Chondrocyte (in vitro differentiated cells): ENCODE measurements around the gene NRTN. TPM values are rescaled to one million over a fixed set of nuclear protein-coding genes. Genes with fewer than 3 reads are reported as not detected.
"Not testable (repeated sequence)": the region's sequence is repeated elsewhere in the genome, so short reads cannot be mapped to it uniquely, and the experiment has no call there.

ENCODE experiments used
- DNase-seq: peaks from one replicate; pipeline ENCODE4 v3.0.0; 2021; ENCODE audit warnings: mixed read lengths, low spot score
- H3K27ac Mint-ChIP-seq: one replicate; pipeline ENCODE4 v1.8.0; 2021; ENCODE audit warnings: mild to moderate bottlenecking, moderate library complexity, mixed read lengths; ENCODE audit not compliant: unreplicated experiment
- H3K27me3 Mint-ChIP-seq: 2 replicates; pipeline ENCODE4 v1.8.0; 2021; ENCODE audit warnings: low read depth, mixed read lengths
- H3K36me3 Mint-ChIP-seq: 2 replicates; pipeline ENCODE4 v1.8.0; 2021; ENCODE audit warnings: low read depth, mixed read lengths
- H3K4me1 Mint-ChIP-seq: 2 replicates; pipeline ENCODE4 v1.8.0; 2021; ENCODE audit warnings: low read depth, mild to moderate bottlenecking, mixed read lengths
- H3K4me3 Mint-ChIP-seq: one replicate; pipeline ENCODE4 v1.8.0; 2021; ENCODE audit warnings: mild to moderate bottlenecking, moderate library complexity, mixed read lengths; ENCODE audit not compliant: unreplicated experiment
- H3K9me3 Mint-ChIP-seq: 2 replicates; pipeline ENCODE4 v1.8.0; 2021; ENCODE audit warnings: low read depth, mixed read lengths
- CTCF ChIP-seq: fragments of 200-600 bp; sonication (generic); IDR thresholded peaks from 2 replicates; pipeline ENCODE4 v1.5.0; 2021; ENCODE audit warnings: antibody characterized with exemption, mild to moderate bottlenecking, moderate library complexity
- total RNA-seq: library from RNA; stranded (reverse); gene quantifications from 3 replicates; pipeline ENCODE4 v1.2.1, GENCODE V29; 2021

Gene NRTN
- total RNA-seq, 1 donor from 2014 or later: 0.77 TPM

DNA sequence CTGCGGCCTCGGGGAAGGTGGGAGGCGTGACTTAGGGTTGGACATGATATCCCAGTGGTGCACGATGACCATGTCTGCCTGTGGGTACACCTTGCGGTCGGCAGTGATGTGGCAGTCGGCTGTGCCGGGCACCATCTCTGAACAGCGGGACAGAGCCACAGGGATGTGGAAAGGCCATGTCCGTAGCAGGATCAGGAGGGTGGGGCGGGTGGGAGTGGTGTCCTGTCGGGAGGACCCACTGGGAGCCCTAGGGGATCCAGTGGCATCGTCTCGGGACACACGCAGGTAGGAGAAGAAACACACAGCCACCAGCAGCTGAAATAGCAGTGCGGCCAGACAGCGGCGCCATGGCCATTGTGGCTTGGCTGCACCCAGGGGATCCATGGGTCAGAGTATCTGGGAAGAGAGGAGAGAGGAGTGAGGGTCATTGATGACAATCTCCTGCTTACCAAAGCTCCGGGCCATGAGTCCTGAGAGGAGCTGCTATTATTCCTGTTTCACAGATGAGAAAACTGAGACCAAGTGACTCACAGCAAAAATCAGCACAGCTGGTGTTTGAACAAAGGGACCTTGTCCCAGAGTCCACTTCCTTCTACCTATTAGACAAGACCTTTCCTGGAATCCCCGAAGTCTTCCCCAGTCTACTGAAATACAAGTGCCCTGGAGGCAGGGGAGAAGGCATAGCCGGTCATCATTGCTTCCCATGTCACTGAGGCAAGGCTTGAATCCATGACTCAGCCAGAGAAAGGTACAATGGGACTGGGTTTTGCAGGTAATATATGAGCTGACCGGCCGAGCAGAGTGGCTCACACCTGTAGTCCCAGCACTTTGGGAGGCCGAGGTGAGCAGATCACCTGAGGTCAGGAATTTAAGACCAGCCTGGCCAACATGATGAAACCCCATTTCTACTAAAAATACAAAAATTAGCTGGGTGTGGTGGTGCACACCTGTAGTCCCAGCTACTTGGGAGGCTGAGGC, 39.9 kb downstream of the NRTN start:
- peaks cover 3% of the 10 kb centered on the region for H3K27me3 Mint-ChIP-seq
- H3K4me3 Mint-ChIP-seq: no peak overlapping the region
- H3K9me3 Mint-ChIP-seq: no peaks in the 10 kb centered on the region
- H3K4me1 Mint-ChIP-seq: no peaks in the 10 kb centered on the region
- TF ChIP-seq CTCF: no peak
- H3K27ac Mint-ChIP-seq: no peak overlapping the region
- DNase-seq: no peak
- H3K36me3 Mint-ChIP-seq: no peaks in the 10 kb centered on the region

GRCh38 chr19:5847846-5848245, 43.0 kb downstream of the NRTN start:
- H3K9me3 Mint-ChIP-seq, H3K36me3 Mint-ChIP-seq, H3K4me3 Mint-ChIP-seq, DNase-seq, H3K27ac Mint-ChIP-seq, H3K4me1 Mint-ChIP-seq, H3K27me3 Mint-ChIP-seq: not testable (repeated sequence)

- H3K27me3 Mint-ChIP-seq, DNase-seq, H3K27ac Mint-ChIP-seq, H3K4me1 Mint-ChIP-seq, H3K9me3 Mint-ChIP-seq, H3K4me3 Mint-ChIP-seq, H3K36me3 Mint-ChIP-seq: not testable (repeated sequence)
These were observed 43.8 kb downstream of the NRTN start for GRCh38 chr19:5848621-5849020.

DNA sequence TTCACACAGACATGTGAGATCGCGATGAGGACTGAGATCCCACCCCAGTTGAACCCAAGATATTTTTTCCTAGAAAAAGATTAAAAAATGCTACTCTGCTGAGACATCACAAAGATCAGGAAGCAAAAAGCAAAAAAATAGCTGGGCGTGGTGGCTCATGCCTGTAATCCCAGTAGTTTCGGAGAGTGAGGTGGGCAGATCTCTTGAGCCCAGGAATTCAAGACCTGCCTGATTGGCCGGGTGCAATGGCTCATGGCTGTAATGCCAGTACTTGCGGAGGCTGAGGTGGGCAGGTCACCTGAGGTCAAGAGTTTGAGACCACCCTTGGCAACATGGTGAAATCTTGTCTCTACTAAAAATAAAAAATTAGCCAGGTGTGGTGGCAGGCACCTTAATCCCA, 45.3 kb downstream of the NRTN start:
- Mint-ChIP-seq H3K4me3 (no peak overlapping the region), H3K36me3 (no peaks in the 10 kb centered on the region)

GRCh38 chr19:5850743-5851293, 46.0 kb downstream of the NRTN start:
- peak overlapping the region; percentile 67 for H3K27ac Mint-ChIP-seq
- H3K4me1 Mint-ChIP-seq: peaks cover 8% of the 10 kb centered on the region
- no peaks in the 10 kb centered on the region for H3K36me3 Mint-ChIP-seq
- no peak overlapping the region for H3K4me3 Mint-ChIP-seq
- peaks cover 12% of the 10 kb centered on the region for H3K27me3 Mint-ChIP-seq
- no peak for TF ChIP-seq CTCF
- no peaks in the 10 kb centered on the region for H3K9me3 Mint-ChIP-seq
- DNase-seq: no peak

More for the DNA sequence above, 45.3 kb downstream of the NRTN start:
- no peak for DNase-seq
- Mint-ChIP-seq H3K27ac (no peak overlapping the region), H3K27me3 (peaks cover 12% of the 10 kb centered on the region), H3K4me1 (peaks cover 8% of the 10 kb centered on the region), H3K9me3 (no peaks in the 10 kb centered on the region)
- TF ChIP-seq CTCF: no peak

- Mint-ChIP-seq H3K27ac (peak within 1 kb of the TSS; percentile 67), H3K36me3 (no peaks in the 10 kb centered on the region), H3K27me3 (peaks cover 12% of the 10 kb centered on the region), H3K4me3 (no peak within 1 kb of the TSS), H3K4me1 (peaks cover 8% of the 10 kb centered on the region), H3K9me3 (no peaks in the 10 kb centered on the region)
- no peak for TF ChIP-seq CTCF
- DNase-seq: no peak
These were observed 46.4 kb downstream of the NRTN start, which contains the start of gene FUT3 for GRCh38 chr19:5851302-5851701. Gene FUT3 (minus strand): TSS chr19:5851449.

GRCh38 chr19:5854121-5854520, 49.3 kb downstream of the NRTN start:
- not testable (repeated sequence) for DNase-seq, H3K27ac Mint-ChIP-seq, H3K9me3 Mint-ChIP-seq, H3K4me3 Mint-ChIP-seq, H3K36me3 Mint-ChIP-seq, H3K4me1 Mint-ChIP-seq
- peaks cover 12% of the 10 kb centered on the region for H3K27me3 Mint-ChIP-seq

GRCh38 chr19:5855151-5855550, 50.3 kb downstream of the NRTN start:
- H3K9me3 Mint-ChIP-seq, H3K27ac Mint-ChIP-seq, DNase-seq, H3K4me1 Mint-ChIP-seq, H3K4me3 Mint-ChIP-seq, H3K36me3 Mint-ChIP-seq: not testable (repeated sequence)
- H3K27me3 Mint-ChIP-seq: peaks cover 12% of the 10 kb centered on the region
